WTC11 (cell line): ENCODE results near the gene KRTAP1-5. TPM values are rescaled to one million over a fixed set of nuclear protein-coding genes. Genes with fewer than 3 reads are reported as not detected.

Source experiments
- ATAC-seq: fragments of 200-7000 bp; cut with Tn5 transposase; 2 replicates; pipeline ENCODE4 v1.10.0; 2021; ENCODE audit warnings: mild to moderate bottlenecking, moderate library complexity
- CTCF ChIA-PET: fragments of 300-600 bp; sonication (Branson Sonifier 250); formaldehyde crosslinking; loops from one replicate; lab custom pipeline; 2021; ENCODE audit warnings: antibody characterized with exemption; lab: Charles Lee
- POLR2A ChIA-PET: fragments of 350-600 bp; sonication (Branson Sonifier 250); formaldehyde crosslinking; loops from one replicate; lab custom pipeline; 2021; ENCODE audit warnings: antibody characterized with exemption; lab: Charles Lee
- DNase-seq: peaks from one replicate; pipeline ENCODE4 v3.0.0; 2021; ENCODE audit warnings: low spot score
- H3K27ac Mint-ChIP-seq: 2 replicates; pipeline ENCODE4 v1.8.0; 2021; ENCODE audit warnings: mixed read lengths
- H3K27me3 Mint-ChIP-seq: 2 replicates; pipeline ENCODE4 v1.8.0; 2021; ENCODE audit warnings: low read depth, mild to moderate bottlenecking, moderate library complexity, mixed read lengths
- H3K36me3 Mint-ChIP-seq: 2 replicates; pipeline ENCODE4 v1.8.0; 2021; ENCODE audit warnings: mixed read lengths
- H3K4me1 Mint-ChIP-seq: 2 replicates; pipeline ENCODE4 v1.8.0; 2022; ENCODE audit warnings: mixed read lengths
- H3K4me3 Mint-ChIP-seq: 2 replicates; pipeline ENCODE4 v1.8.0; 2021; ENCODE audit warnings: mild to moderate bottlenecking, moderate library complexity, mixed read lengths
- H3K9me3 Mint-ChIP-seq: 2 replicates; pipeline ENCODE4 v1.8.0; 2021; ENCODE audit warnings: mixed read lengths
- CBFB ChIP-seq: sonication (generic); formaldehyde crosslinking; IDR thresholded peaks from 2 replicates; pipeline ENCODE4 v1.8.1; 2022; ENCODE audit warnings: mild to moderate bottlenecking, low read depth, missing genetic modification reagents
- ESRRA ChIP-seq: sonication (generic); formaldehyde crosslinking; IDR thresholded peaks from 2 replicates; pipeline ENCODE4 v1.8.1; 2022; ENCODE audit warnings: mild to moderate bottlenecking, missing genetic modification reagents, borderline replicate concordance
- GABPB1 ChIP-seq: sonication (generic); formaldehyde crosslinking; IDR thresholded peaks from 2 replicates; pipeline ENCODE4 v1.8.1; 2023; ENCODE audit warnings: mild to moderate bottlenecking, missing genetic modification reagents
- JUN ChIP-seq: sonication (generic); formaldehyde crosslinking; IDR thresholded peaks from 2 replicates; pipeline ENCODE4 v1.8.0; 2023; ENCODE audit warnings: mild to moderate bottlenecking, missing genetic modification reagents
- NFATC4 ChIP-seq: fragments of 250-450 bp; sonication (Bioruptor Pico); IDR thresholded peaks from 2 replicates; pipeline ENCODE4 v1.9.0; 2021; ENCODE audit warnings: mild to moderate bottlenecking
- NFYB ChIP-seq: sonication (generic); formaldehyde crosslinking; conservative IDR thresholded peaks from 2 replicates; pipeline ENCODE4 v1.8.0; 2022; ENCODE audit warnings: low read depth, missing genetic modification reagents
- NR1H2 ChIP-seq: sonication (generic); formaldehyde crosslinking; IDR thresholded peaks from 2 replicates; pipeline ENCODE4 v1.9.0; 2021; ENCODE audit warnings: mild to moderate bottlenecking, moderate library complexity, missing genetic modification reagents
- NR3C1 ChIP-seq: sonication (generic); formaldehyde crosslinking; conservative IDR thresholded peaks from 2 replicates; pipeline ENCODE4 v1.8.1; 2023; ENCODE audit warnings: low read depth, mild to moderate bottlenecking, missing genetic modification reagents
- SOX15 ChIP-seq: fragments of 250-450 bp; sonication (Bioruptor Pico); IDR thresholded peaks from 2 replicates; pipeline ENCODE4 v1.9.0; 2021; ENCODE audit warnings: mild to moderate bottlenecking
- SP1 ChIP-seq: sonication (generic); formaldehyde crosslinking; conservative IDR thresholded peaks from 2 replicates; pipeline ENCODE4 v1.8.1; 2022; ENCODE audit warnings: missing genetic modification reagents
- TP53 ChIP-seq: sonication (generic); formaldehyde crosslinking; IDR thresholded peaks from 2 replicates; pipeline ENCODE4 v1.8.1; 2023; ENCODE audit warnings: mild to moderate bottlenecking, missing genetic modification reagents
- ZBTB21 ChIP-seq: sonication (generic); formaldehyde crosslinking; IDR thresholded peaks from 2 replicates; pipeline ENCODE4 v1.8.1; 2023; ENCODE audit warnings: mild to moderate bottlenecking, missing genetic modification reagents, borderline replicate concordance
- ZNF671 ChIP-seq: fragments of 250-450 bp; sonication (Bioruptor Pico); IDR thresholded peaks from 2 replicates; pipeline ENCODE4 v1.8.0; 2021; ENCODE audit warnings: mild to moderate bottlenecking
- total RNA-seq: library from RNA; stranded (reverse); gene quantifications from 3 replicates; pipeline ENCODE4 v1.2.3, GENCODE V29; 2021
- TF ChIP-seq, protein P1 (sequence below): fragments of 250-450 bp; sonication (Bioruptor Pico); IDR thresholded peaks from 2 replicates; pipeline ENCODE4 v1.9.0; 2021; ENCODE audit warnings: mild to moderate bottlenecking
- TF ChIP-seq, protein P2 (sequence below): sonication (generic); formaldehyde crosslinking; IDR thresholded peaks from 2 replicates; pipeline ENCODE4 v1.8.0; 2023; ENCODE audit warnings: missing genetic modification reagents
- TF ChIP-seq, protein P3 (sequence below): sonication (generic); formaldehyde crosslinking; IDR thresholded peaks from 2 replicates; pipeline ENCODE4 v1.8.0; 2022; ENCODE audit warnings: mild to moderate bottlenecking, missing genetic modification reagents
- TF ChIP-seq, protein P4 (sequence below): fragments of 250-450 bp; sonication (Bioruptor Pico); IDR thresholded peaks from 2 replicates; pipeline ENCODE4 v2.1.2; 2022; ENCODE audit warnings: mild to moderate bottlenecking, moderate library complexity
- TF ChIP-seq, protein P5 (sequence below): sonication (generic); formaldehyde crosslinking; IDR thresholded peaks from 2 replicates; pipeline ENCODE4 v1.8.1; 2023; ENCODE audit warnings: mild to moderate bottlenecking, missing genetic modification reagents, borderline replicate concordance
- TF ChIP-seq, protein P6 (sequence below): sonication (generic); formaldehyde crosslinking; IDR thresholded peaks from 2 replicates; pipeline ENCODE4 v1.8.1; 2022; ENCODE audit warnings: mild to moderate bottlenecking, moderate library complexity, missing genetic modification reagents

The KRTAP1-5 gene
- total RNA-seq, 1 experiment from 2014 or later = not detected

DNA sequence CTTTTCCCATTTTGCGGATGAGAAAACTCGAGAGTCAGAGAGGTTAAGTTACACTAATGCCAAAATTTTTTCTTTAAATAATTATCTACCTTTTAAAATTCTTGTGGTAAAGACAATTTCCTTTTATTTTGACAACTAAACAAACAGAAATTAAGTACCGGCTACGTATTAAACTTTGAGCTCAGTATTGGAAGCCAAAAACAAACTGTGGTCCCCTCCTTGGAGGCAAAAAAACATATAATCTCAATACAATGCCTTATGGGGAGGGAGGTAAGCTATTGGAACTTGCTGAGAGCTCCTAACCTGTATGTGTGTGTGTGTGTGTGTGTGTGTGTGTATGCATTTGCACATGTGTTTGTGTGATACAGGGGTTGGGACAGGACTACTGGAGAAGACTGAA is 36.4 kb upstream of the KRTAP1-5 start:
- Mint-ChIP-seq H3K9me3 (no peaks in the 10 kb centered on the region), H3K4me1 (peaks cover 17% of the 10 kb centered on the region), H3K27ac (no peak overlapping the region), H3K4me3 (no peak overlapping the region), H3K27me3 (no peaks in the 10 kb centered on the region), H3K36me3 (no peaks in the 10 kb centered on the region)
- no peak for ATAC-seq
- no peak for DNase-seq
- CTCF ChIA-PET = no interaction called here
- POLR2A ChIA-PET = no interaction called here
- TF ChIP-seq, protein P1, sequence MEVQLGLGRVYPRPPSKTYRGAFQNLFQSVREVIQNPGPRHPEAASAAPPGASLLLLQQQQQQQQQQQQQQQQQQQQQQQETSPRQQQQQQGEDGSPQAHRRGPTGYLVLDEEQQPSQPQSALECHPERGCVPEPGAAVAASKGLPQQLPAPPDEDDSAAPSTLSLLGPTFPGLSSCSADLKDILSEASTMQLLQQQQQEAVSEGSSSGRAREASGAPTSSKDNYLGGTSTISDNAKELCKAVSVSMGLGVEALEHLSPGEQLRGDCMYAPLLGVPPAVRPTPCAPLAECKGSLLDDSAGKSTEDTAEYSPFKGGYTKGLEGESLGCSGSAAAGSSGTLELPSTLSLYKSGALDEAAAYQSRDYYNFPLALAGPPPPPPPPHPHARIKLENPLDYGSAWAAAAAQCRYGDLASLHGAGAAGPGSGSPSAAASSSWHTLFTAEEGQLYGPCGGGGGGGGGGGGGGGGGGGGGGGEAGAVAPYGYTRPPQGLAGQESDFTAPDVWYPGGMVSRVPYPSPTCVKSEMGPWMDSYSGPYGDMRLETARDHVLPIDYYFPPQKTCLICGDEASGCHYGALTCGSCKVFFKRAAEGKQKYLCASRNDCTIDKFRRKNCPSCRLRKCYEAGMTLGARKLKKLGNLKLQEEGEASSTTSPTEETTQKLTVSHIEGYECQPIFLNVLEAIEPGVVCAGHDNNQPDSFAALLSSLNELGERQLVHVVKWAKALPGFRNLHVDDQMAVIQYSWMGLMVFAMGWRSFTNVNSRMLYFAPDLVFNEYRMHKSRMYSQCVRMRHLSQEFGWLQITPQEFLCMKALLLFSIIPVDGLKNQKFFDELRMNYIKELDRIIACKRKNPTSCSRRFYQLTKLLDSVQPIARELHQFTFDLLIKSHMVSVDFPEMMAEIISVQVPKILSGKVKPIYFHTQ (CRISPR knock-in tag) = no peak
- no peak for TF ChIP-seq CBFB (CRISPR knock-in tag)
- TF ChIP-seq, protein P2, sequence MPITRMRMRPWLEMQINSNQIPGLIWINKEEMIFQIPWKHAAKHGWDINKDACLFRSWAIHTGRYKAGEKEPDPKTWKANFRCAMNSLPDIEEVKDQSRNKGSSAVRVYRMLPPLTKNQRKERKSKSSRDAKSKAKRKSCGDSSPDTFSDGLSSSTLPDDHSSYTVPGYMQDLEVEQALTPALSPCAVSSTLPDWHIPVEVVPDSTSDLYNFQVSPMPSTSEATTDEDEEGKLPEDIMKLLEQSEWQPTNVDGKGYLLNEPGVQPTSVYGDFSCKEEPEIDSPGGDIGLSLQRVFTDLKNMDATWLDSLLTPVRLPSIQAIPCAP (CRISPR knock-in tag) = no peak
- no peak for TF ChIP-seq GABPB1 (CRISPR knock-in tag)
- TF ChIP-seq, protein P3, sequence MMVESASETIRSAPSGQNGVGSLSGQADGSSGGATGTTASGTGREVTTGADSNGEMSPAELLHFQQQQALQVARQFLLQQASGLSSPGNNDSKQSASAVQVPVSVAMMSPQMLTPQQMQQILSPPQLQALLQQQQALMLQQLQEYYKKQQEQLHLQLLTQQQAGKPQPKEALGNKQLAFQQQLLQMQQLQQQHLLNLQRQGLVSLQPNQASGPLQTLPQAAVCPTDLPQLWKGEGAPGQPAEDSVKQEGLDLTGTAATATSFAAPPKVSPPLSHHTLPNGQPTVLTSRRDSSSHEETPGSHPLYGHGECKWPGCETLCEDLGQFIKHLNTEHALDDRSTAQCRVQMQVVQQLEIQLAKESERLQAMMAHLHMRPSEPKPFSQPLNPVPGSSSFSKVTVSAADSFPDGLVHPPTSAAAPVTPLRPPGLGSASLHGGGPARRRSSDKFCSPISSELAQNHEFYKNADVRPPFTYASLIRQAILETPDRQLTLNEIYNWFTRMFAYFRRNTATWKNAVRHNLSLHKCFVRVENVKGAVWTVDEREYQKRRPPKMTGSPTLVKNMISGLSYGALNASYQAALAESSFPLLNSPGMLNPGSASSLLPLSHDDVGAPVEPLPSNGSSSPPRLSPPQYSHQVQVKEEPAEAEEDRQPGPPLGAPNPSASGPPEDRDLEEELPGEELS (CRISPR knock-in tag) = no peak

DNA sequence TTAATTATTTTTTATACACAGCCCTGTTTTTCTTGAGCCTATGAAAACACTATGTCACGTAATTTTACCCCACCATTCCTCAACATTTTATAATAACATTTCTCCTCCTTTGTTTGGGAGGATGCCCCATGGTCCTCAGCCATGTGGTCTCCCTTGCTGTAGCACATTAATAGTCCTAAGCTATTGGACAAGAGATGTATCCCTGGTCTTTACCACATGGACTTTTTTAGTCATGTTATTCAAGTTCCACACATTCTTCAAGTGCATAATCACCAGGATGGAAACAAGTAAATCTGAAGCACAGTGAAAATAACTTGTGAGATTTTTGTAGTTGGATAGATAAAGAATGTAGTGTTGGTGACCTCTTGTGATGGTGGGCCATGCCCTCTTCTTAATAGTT is 35.0 kb upstream of the KRTAP1-5 start:
- DNase-seq (no peak), ATAC-seq (no peak)
- ChIA-PET POLR2A (no interaction called here), CTCF (no interaction called here)
- H3K9me3 Mint-ChIP-seq = peaks cover 8% of the 10 kb centered on the region
- peaks cover 17% of the 10 kb centered on the region for H3K4me1 Mint-ChIP-seq
- H3K27ac Mint-ChIP-seq = no peak overlapping the region
- no peaks in the 10 kb centered on the region for H3K27me3 Mint-ChIP-seq
- TF ChIP-seq, protein P4, sequence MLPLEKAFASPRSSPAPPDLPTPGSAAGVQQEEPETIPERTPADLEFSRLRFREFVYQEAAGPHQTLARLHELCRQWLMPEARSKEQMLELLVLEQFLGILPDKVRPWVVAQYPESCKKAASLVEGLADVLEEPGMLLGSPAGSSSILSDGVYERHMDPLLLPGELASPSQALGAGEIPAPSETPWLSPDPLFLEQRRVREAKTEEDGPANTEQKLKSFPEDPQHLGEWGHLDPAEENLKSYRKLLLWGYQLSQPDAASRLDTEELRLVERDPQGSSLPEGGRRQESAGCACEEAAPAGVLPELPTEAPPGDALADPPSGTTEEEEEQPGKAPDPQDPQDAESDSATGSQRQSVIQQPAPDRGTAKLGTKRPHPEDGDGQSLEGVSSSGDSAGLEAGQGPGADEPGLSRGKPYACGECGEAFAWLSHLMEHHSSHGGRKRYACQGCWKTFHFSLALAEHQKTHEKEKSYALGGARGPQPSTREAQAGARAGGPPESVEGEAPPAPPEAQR (CRISPR knock-in tag) = no peak
- TF ChIP-seq CBFB (CRISPR knock-in tag) = no peak
- no peak for TF ChIP-seq SOX15 (CRISPR knock-in tag)
- TF ChIP-seq NFYB (CRISPR knock-in tag) = no peak
- TF ChIP-seq SP1 (CRISPR knock-in tag) = no peak
- no peak for TF ChIP-seq TP53 (CRISPR knock-in tag)
- TF ChIP-seq ZBTB21 (CRISPR knock-in tag) = no peak
- no peak for TF ChIP-seq NR3C1 (CRISPR knock-in tag)
- TF ChIP-seq, protein P5, sequence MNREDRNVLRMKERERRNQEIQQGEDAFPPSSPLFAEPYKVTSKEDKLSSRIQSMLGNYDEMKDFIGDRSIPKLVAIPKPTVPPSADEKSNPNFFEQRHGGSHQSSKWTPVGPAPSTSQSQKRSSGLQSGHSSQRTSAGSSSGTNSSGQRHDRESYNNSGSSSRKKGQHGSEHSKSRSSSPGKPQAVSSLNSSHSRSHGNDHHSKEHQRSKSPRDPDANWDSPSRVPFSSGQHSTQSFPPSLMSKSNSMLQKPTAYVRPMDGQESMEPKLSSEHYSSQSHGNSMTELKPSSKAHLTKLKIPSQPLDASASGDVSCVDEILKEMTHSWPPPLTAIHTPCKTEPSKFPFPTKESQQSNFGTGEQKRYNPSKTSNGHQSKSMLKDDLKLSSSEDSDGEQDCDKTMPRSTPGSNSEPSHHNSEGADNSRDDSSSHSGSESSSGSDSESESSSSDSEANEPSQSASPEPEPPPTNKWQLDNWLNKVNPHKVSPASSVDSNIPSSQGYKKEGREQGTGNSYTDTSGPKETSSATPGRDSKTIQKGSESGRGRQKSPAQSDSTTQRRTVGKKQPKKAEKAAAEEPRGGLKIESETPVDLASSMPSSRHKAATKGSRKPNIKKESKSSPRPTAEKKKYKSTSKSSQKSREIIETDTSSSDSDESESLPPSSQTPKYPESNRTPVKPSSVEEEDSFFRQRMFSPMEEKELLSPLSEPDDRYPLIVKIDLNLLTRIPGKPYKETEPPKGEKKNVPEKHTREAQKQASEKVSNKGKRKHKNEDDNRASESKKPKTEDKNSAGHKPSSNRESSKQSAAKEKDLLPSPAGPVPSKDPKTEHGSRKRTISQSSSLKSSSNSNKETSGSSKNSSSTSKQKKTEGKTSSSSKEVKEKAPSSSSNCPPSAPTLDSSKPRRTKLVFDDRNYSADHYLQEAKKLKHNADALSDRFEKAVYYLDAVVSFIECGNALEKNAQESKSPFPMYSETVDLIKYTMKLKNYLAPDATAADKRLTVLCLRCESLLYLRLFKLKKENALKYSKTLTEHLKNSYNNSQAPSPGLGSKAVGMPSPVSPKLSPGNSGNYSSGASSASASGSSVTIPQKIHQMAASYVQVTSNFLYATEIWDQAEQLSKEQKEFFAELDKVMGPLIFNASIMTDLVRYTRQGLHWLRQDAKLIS (CRISPR knock-in tag) = no peak
- TF ChIP-seq ZNF671 (CRISPR knock-in tag) = no peak
- TF ChIP-seq NFATC4 (CRISPR knock-in tag) = no peak
- no peak for TF ChIP-seq JUN (CRISPR knock-in tag)
- no peak for TF ChIP-seq ESRRA
- no peak for TF ChIP-seq NR1H2 (CRISPR knock-in tag)
- TF ChIP-seq, protein P6, sequence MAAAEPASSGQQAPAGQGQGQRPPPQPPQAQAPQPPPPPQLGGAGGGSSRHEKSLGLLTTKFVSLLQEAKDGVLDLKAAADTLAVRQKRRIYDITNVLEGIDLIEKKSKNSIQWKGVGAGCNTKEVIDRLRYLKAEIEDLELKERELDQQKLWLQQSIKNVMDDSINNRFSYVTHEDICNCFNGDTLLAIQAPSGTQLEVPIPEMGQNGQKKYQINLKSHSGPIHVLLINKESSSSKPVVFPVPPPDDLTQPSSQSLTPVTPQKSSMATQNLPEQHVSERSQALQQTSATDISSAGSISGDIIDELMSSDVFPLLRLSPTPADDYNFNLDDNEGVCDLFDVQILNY (CRISPR knock-in tag) = no peak
- H3K36me3 Mint-ChIP-seq = peaks cover 4% of the 10 kb centered on the region; the same call in 1 of the 2 replicates
- H3K4me3 Mint-ChIP-seq = no peak overlapping the region
